AG04450 (cell line): Measurements from ENCODE around the gene IMMP2L. TPM values are rescaled to one million over a fixed set of nuclear protein-coding genes. Genes with fewer than 3 reads are reported as not detected.
A peak's percentile ranks its signal among the peaks of the same experiment; 100 is the strongest.

Experiments
- CTCF ChIA-PET: fragments of 300-600, 350-600 bp; formaldehyde crosslinking; extraction: SDS; loops from one replicate; lab custom pipeline; 2022; ENCODE audit warnings: antibody characterized with exemption, inconsistent platforms; lab: Charles Lee
- POLR2A ChIA-PET: fragments of 350-600 bp; formaldehyde crosslinking; extraction: SDS; loops from one replicate; lab custom pipeline; 2021; ENCODE audit warnings: antibody characterized with exemption, inconsistent platforms; lab: Yijun Ruan, JAX
- DNase-seq: peaks from one replicate; pipeline ENCODE4 v3.0.0-alpha.2; 2011; ENCODE audit warnings: low read depth, low spot score
- H3K27ac ChIP-seq: one replicate; pipeline ENCODE4 v1.5.1; 2012; ENCODE audit warnings: low read depth, low read length, control low read depth
- H3K27me3 ChIP-seq: one replicate; pipeline ENCODE4 v1.6.0; 2012; ENCODE audit warnings: low read length; ENCODE audit not compliant: control insufficient read depth, insufficient read depth
- H3K4me3 ChIP-seq: 2 replicates; pipeline ENCODE4 v1.5.1; 2011; ENCODE audit warnings: mild to moderate bottlenecking, low read depth, low read length, control low read depth
- H3K9me3 ChIP-seq: 2 replicates; pipeline ENCODE4 v1.5.1; 2012; ENCODE audit warnings: low read length; ENCODE audit not compliant: control insufficient read depth, insufficient read depth
- CTCF ChIP-seq: IDR thresholded peaks from 2 replicates; pipeline ENCODE4 v1.5.1; 2011; ENCODE audit warnings: low read depth, low read length, control low read depth, inconsistent platforms
- polyA plus RNA-seq: library from polyadenylated mRNA; depleted of rRNA; stranded (reverse); fragments of >200 nt; gene quantifications from 2 replicates; pipeline ENCODE4 v1.2.3, GENCODE V29; 2011

The IMMP2L gene
- polyA plus RNA-seq, 1 experiment = 8.0 TPM

GRCh38 chr7:111374027-111374426 is 188.3 kb downstream of the IMMP2L start:
- no peak for DNase-seq
- ChIA-PET CTCF (no interaction called here), POLR2A (no interaction called here)
- Histone ChIP-seq H3K27me3 (no peaks in the 10 kb centered on the region), H3K4me3 (no peak overlapping the region), H3K9me3 (no peaks in the 10 kb centered on the region), H3K27ac (no peak overlapping the region)
- TF ChIP-seq CTCF = no peak

- DNase-seq = no peak
- H3K27ac ChIP-seq = no peak overlapping the region
- H3K4me3 ChIP-seq = no peak overlapping the region
- TF ChIP-seq CTCF = no peak
- ChIA-PET POLR2A (no interaction called here), CTCF (no interaction called here)
- no peaks in the 10 kb centered on the region for H3K9me3 ChIP-seq
- H3K27me3 ChIP-seq = no peaks in the 10 kb centered on the region
Measured at GRCh38 chr7:111371437-111371836, 190.9 kb downstream of the IMMP2L start.

- no peaks in the 10 kb centered on the region for H3K9me3 ChIP-seq
- DNase-seq = no peak
- TF ChIP-seq CTCF = no peak
- POLR2A ChIA-PET = no interaction called here
- no peak overlapping the region for H3K27ac ChIP-seq
- CTCF ChIA-PET = no interaction called here
- no peak overlapping the region for H3K4me3 ChIP-seq
- H3K27me3 ChIP-seq = no peaks in the 10 kb centered on the region
Measured at GRCh38 chr7:111370002-111370401, 192.3 kb downstream of the IMMP2L start.

GRCh38 chr7:111368381-111369065 is 193.8 kb downstream of the IMMP2L start:
- H3K27me3 ChIP-seq = no peaks in the 10 kb centered on the region
- ChIA-PET POLR2A (no interaction called here), CTCF (no interaction called here)
- TF ChIP-seq CTCF = no peak
- no peaks in the 10 kb centered on the region for H3K9me3 ChIP-seq
- no peak overlapping the region for H3K4me3 ChIP-seq
- no peak overlapping the region for H3K27ac ChIP-seq
- DNase-seq = no peak

- no peaks in the 10 kb centered on the region for H3K27me3 ChIP-seq
- CTCF ChIA-PET = interaction anchor here (0.9 kb wide), 1 partner anchor 39 kb away, joined by 3 read pairs; no protein-coding TSS in a partner anchor
- H3K27ac ChIP-seq = no peak overlapping the region
- no peak overlapping the region for H3K4me3 ChIP-seq
- no peaks in the 10 kb centered on the region for H3K9me3 ChIP-seq
- peak; percentile 42 for DNase-seq
- no peak for TF ChIP-seq CTCF
- POLR2A ChIA-PET = interaction anchor here (0.7 kb wide), 1 partner anchor 25 kb away, joined by 3 read pairs; no protein-coding TSS in a partner anchor
Measured at GRCh38 chr7:111364413-111364812, 197.9 kb downstream of the IMMP2L start.
